GM12892 (cell line): ENCODE measurements around the gene PHACTR3.

ENCODE experiments used
- POLR2A ChIP-seq: IDR thresholded peaks from 2 replicates; pipeline ENCODE4 v1.6.1; 2011; ENCODE audit warnings: low read depth, low read length, control low read depth
- POLR2AphosphoS5 ChIP-seq: IDR thresholded peaks from 2 replicates; pipeline ENCODE4 v1.6.1; 2011; ENCODE audit warnings: low read depth, low read length, control low read depth

DNA sequence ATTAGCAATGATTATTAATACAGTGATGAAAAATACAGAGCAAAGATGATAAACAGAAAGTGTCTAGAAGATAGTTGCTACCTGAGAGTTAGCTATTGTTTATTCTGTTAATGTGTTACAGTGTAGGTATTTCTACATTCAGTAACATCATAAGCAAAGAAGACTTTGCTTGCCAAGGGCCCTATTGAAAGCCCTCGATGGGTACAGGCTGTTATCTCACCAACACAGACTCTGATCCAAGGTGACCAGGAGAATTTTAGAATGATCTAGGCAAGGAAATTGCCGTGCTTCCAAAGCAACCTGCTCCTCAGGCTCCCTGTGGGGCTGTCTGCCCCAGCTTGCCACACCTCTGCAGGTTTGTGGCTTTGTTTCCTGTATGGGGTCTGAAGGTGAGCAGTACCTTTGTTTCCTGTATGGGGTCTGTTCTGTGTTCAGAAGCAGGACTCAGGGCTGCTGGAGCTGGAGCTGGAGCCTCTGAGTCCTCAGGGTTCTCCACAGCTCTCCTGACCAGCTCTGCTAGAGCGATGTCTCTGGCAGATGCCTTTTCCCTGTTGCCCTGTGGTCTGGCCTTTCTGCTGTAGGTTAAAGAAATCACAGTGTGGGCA, 32.5 kb downstream of the PHACTR3 start:
- TF ChIP-seq POLR2A = no peak
- no peak for TF ChIP-seq POLR2AphosphoS5
